Esophagus muscularis mucosa (tissue), 3 donors: ENCODE results near the gene PRRG4.

Experiments used
- CTCF ChIP-seq, 3 experiments: fragments of 200-600 bp in 2 of 3; fragments of 450-650 bp in 1 of 3; sonication (generic) in 2 of 3; IDR thresholded peaks; one replicate each; pipeline ENCODE4 v1.5.1; 2017 to 2019; ENCODE audit warnings: antibody characterized with exemption in 3 of 3, mild to moderate bottlenecking in 2 of 3, moderate library complexity in 1 of 3
- POLR2AphosphoS5 ChIP-seq, 2 donors: sonication (generic); formaldehyde crosslinking; IDR thresholded peaks; one replicate each; pipeline ENCODE4 v1.6.1; 2017; ENCODE audit warnings: antibody characterized with exemption in 2 of 2

DNA sequence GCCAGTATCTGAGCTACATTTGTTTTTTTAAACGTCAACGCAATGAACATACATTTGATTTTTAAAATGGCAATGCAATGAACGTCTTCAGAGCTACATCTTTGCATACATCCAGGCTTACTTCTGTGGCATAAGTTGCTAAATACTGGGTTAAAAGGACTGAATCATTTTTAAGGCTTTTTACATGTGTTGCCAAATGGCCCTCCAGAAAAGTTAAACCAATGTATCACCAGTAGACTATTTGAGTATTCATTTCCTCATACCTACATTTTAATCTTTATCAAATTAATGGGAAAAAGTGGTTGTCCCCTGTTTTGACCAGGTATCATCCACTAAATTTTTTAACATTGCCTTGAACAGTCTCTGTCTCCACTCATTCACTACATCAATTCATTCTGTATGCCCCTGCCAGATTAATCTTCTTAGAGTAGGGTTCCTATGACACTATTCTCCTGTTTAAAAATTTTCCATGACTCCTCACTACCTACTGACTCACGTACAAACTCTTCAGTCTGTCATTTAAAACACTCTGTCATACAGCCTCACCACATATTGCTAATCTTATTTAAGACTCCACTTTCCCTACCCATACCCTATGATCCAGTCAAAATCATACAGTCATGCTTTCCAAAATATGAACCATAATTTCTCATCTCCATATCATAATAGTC, 12.4 kb upstream of the PRRG4 start:
- TF ChIP-seq CTCF (IDR thresholded peaks at IDR 0.05): no peak
- TF ChIP-seq POLR2AphosphoS5 (IDR thresholded peaks at IDR 0.05): no peak
